Myocyte (in vitro differentiated cells): Measurements from ENCODE around the gene EDC4. TPM values are rescaled to one million over a fixed set of nuclear protein-coding genes. Genes with fewer than 3 reads are reported as not detected.
"Not testable (repeated sequence)": the region's sequence is repeated elsewhere in the genome, so short reads cannot be mapped to it uniquely, and the experiment has no call there.

Source experiments
- DNase-seq: peaks from one replicate; pipeline ENCODE4 v3.0.0-alpha.2; 2012; ENCODE audit warnings: low read depth
- polyA plus RNA-seq: library from polyadenylated mRNA; unstranded; fragments of >200 nt; gene quantifications from one replicate; pipeline ENCODE4 v1.2.1, GENCODE V29; 2012; ENCODE audit warnings: missing spikeins
- total RNA-seq: library from RNA; depleted of rRNA; stranded (reverse); fragments of >200 nt; gene quantifications from 2 replicates; pipeline ENCODE4 v1.2.3, GENCODE V29; 2014

Gene EDC4
- 147 and 164 TPM in 2 replicates for total RNA-seq
- polyA plus RNA-seq: 61.8 TPM

- peak; percentile 86 for DNase-seq
Measured at GRCh38 chr16:67872631-67873434, at the start of gene EDC4. TSS of gene EDC4 (plus strand) at chr16:67873052. CDS start at chr16:67873262, 210 bp downstream.

- DNase-seq: no peak
Measured at GRCh38 chr16:67825119-67825518, 47.7 kb upstream of the EDC4 start.

GRCh38 chr16:67825906-67826305, 46.9 kb upstream of the EDC4 start:
- DNase-seq: no peak

- no peak for DNase-seq
Measured at GRCh38 chr16:67828651-67829050, 44.2 kb upstream of the EDC4 start.

GRCh38 chr16:67833030-67833414, 39.8 kb upstream of the EDC4 start:
- DNase-seq: peak; percentile 68

- peak; percentile 94 for DNase-seq
Measured at GRCh38 chr16:67833415-67834241, 39.2 kb upstream of the EDC4 start.

GRCh38 chr16:67834242-67834614, 38.6 kb upstream of the EDC4 start:
- DNase-seq: no peak

- not testable (repeated sequence) for DNase-seq
Measured at GRCh38 chr16:67837190-67837589, 35.7 kb upstream of the EDC4 start.

- no peak for DNase-seq
Measured at GRCh38 chr16:67837811-67838210, 35.0 kb upstream of the EDC4 start.

- no peak for DNase-seq
Measured at GRCh38 chr16:67841198-67841815, 31.5 kb upstream of the EDC4 start.

GRCh38 chr16:67841816-67842508, 30.9 kb upstream of the EDC4 start, which contains the start of gene THAP11:
TSS of gene THAP11 (plus strand) at chr16:67842320. CDS start at chr16:67842555, 235 bp downstream.
- peak; percentile 97 for DNase-seq

GRCh38 chr16:67842509-67843342, 30.1 kb upstream of the EDC4 start:
- peak; percentile 45 for DNase-seq

GRCh38 chr16:67843343-67843765, 29.5 kb upstream of the EDC4 start:
- no peak for DNase-seq

- no peak for DNase-seq
Measured at GRCh38 chr16:67844497-67844896, 28.4 kb upstream of the EDC4 start.

- no peak for DNase-seq
Measured at GRCh38 chr16:67845291-67846062, 27.4 kb upstream of the EDC4 start.

- DNase-seq: no peak
Measured at GRCh38 chr16:67846063-67846319, 26.9 kb upstream of the EDC4 start.

- DNase-seq: peak; percentile 98
Measured at GRCh38 chr16:67846320-67847063, 26.4 kb upstream of the EDC4 start, which contains the start of gene NUTF2. TSS of gene NUTF2 (plus strand) at chr16:67846933. CDS start at chr16:67865131, 18,198 bp downstream.

GRCh38 chr16:67847064-67847861, 25.6 kb upstream of the EDC4 start, which contains the start of gene CENPT:
TSS of gene CENPT (minus strand) at chr16:67847693. CDS start at chr16:67833859, 13,834 bp downstream.
- DNase-seq: peak; percentile 40
